H1 (cell line): Measurements from ENCODE around the gene HID1.

Source experiments
- CHD1 ChIP-seq: IDR thresholded peaks from 2 replicates; pipeline ENCODE4 v1.6.1; 2012; ENCODE audit warnings: low read depth, low read length, improper control_type of control experiment
- HDAC6 ChIP-seq: IDR thresholded peaks from one replicate; pipeline ENCODE4 v1.7.1; 2012; ENCODE audit warnings: low read depth, mild to moderate bottlenecking, inconsistent platforms, low read length, moderate library complexity
- SUZ12 ChIP-seq: fragments of 200-600 bp; sonication (generic); IDR thresholded peaks from 2 replicates; pipeline ENCODE4 v1.6.1; 2012; ENCODE audit warnings: mild to moderate bottlenecking, inconsistent platforms, low read length, moderate library complexity, mixed read lengths

GRCh38 chr17:74995847-74996246 is 23.3 kb upstream of the HID1 start:
- no peak for TF ChIP-seq HDAC6
- TF ChIP-seq CHD1, result no peak
- no peak for TF ChIP-seq SUZ12
